ENCODE results near the gene REEP1.

Gene REEP1, protein sequence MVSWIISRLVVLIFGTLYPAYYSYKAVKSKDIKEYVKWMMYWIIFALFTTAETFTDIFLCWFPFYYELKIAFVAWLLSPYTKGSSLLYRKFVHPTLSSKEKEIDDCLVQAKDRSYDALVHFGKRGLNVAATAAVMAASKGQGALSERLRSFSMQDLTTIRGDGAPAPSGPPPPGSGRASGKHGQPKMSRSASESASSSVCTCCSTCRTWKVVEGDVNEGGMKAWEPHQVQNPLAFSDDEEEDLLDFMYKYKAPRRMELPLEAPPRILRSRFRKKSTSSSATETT

GRCh38 chr2:86337244-86337835, at the start of gene REEP1:
Gene REEP1, minus strand, starts transcription at chr2:86337626. Its CDS starts 116 bp downstream, at chr2:86337510.
- DNase-seq (ENCODE audit: low read depth): peak; percentile 4

- no peak for DNase-seq (ENCODE audit: low read depth)
Measured at GRCh38 chr2:86383844-86384243, 46.4 kb upstream of the REEP1 start.

GRCh38 chr2:86382698-86383097, 45.3 kb upstream of the REEP1 start:
- DNase-seq (ENCODE audit: low read depth): no peak

DNA sequence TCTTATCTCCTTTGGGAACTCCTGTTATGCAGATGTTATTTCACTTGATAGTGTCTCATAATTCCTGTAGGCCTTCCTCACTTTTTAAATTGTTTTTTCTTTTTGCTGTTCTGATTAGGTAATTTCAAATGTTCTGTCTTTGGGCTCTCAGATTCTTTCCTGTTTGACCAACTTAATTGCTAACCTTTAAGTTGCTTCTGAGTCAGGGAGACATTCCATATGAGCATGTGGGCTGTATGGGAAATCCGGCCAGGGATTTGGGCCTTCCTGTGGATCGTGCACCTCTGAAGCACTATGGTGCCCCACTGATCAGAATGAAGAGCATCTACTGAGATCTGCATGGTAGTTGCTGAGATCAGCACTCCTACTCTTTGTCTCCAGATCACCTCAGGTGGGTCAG, 44.7 kb upstream of the REEP1 start:
- DNase-seq (ENCODE audit: low read depth): no peak

- DNase-seq (ENCODE audit: low read depth): no peak
Measured at GRCh38 chr2:86378469-86378868, 41.0 kb upstream of the REEP1 start.

DNA sequence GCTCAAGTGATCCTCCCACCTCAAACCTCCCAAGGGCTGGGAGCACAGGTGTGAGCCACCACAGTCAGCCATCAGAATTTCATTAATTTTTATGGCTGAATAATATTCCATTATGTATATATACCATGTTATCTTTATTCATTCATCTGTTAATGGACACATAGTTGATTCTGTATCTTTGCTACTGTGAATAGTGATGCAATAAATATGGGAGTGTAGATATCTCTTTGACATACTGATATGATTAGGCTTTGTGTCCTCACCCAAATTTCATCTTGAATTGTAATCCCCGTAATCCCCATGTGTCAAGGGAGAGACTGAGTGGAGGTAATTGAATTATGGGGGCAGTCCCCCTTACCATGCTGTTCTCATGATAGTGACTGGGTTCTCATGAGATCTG, 38.2 kb upstream of the REEP1 start:
- DNase-seq (ENCODE audit: low read depth): no peak

DNA sequence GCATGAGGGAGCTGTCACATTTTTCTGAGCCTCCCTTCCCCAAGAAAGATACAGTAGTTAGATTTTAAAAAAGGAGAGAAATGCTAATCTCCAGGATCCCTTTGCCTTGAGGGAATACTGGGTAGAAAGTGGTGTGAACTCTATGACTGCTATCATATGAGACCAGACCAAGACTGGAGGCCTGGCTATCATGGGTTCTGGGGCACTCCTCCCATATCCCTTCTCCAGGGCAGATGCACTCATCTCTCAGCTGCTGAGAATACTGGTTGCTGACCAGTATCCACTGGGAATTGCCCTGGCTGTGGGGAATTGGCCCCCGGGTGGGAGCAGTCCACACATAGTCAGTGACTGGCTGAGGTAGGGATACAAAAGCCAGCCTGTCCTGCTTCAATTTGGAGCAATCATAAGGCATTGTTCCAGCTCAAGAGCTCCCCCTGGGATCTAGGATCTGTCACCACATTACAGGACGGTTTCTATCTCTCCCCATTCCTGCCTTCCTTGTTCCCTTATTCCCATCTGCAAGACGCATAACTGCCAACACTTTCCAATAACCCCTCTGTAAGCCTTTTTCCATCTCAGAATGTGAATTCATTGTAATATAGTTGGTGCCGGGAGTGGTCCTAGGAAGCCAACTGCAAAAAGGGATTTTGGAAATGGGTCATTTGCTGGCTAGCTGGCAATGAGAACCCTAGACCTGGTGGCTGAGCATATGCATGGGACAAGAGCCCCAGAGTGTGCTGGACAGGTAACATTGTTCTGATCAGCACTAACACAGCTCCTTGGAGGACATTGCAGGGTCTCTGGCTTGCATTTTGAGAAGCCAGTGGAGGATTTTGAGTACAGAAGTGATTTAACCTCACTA, 35.4 kb upstream of the REEP1 start:
- no peak for DNase-seq (ENCODE audit: low read depth)

DNA sequence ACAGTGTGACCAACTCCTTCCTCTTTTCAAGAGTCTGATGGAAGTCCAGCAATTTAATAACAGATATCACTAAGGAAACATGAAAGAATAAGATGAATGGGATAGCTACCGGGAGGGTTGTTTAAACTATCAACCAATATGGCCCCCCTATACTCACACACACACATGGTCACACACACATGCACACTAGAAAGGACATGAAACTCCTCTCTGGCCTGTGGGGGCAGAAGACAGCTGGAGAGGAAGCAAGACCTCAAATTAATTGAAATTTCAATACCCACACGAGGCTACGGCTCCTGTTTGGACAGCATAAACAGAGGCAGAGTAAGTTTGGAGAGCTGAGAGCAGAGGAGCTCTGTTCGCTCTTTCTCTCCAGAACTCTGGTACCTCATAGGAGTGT, 34.7 kb upstream of the REEP1 start:
- no peak for DNase-seq (ENCODE audit: low read depth)

GRCh38 chr2:86371527-86371926, 34.1 kb upstream of the REEP1 start:
- no peak for DNase-seq (ENCODE audit: low read depth)

DNA sequence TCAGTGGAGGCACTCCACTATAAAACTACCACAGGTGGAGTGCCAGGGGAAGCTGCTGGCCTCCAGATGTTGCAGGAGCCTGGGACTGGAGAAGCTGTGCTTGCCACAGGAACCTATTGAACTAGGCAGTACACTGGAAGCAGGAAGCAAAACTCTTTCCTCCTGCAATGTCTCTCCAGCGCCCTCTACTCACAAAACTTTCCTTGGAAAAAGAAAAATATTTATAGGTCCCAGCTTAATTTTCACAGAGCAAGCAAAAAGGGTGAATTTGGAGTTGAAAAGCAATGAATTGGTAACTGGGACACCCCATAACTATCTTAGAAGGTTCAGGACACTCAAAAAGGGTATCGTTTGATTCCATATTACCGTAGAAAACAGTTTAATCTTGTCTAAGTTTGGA, 33.2 kb upstream of the REEP1 start:
- no peak for DNase-seq (ENCODE audit: low read depth)

- DNase-seq (ENCODE audit: low read depth): peak; percentile 23
Measured at GRCh38 chr2:86368161-86368824, 30.9 kb upstream of the REEP1 start.

GRCh38 chr2:86367499-86367777, 30.0 kb upstream of the REEP1 start:
- DNase-seq (ENCODE audit: low read depth): no peak

- DNase-seq (ENCODE audit: low read depth): no peak
Measured at GRCh38 chr2:86366651-86367498, 29.4 kb upstream of the REEP1 start.

DNA sequence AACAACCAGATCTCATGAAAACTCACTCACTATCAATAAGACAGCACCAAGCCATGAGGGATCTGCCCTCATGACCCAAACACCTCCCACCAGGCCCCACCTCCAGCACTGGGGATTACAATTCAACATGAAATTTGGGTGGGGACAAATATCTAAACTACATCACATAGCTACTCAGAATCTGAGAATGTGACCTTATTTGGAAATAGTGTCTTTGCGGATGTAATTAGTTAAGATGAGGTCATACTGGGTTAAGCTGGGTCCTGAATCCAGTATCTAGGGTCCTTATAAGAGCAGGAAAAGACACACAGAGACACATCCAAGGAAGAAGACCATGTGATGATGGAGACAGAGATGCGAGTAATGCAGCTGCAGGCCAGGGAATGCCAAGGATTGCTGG, 27.5 kb upstream of the REEP1 start:
- no peak for DNase-seq (ENCODE audit: low read depth)

GRCh38 chr2:86360776-86361175, 23.4 kb upstream of the REEP1 start:
- no peak for DNase-seq (ENCODE audit: low read depth)

DNA sequence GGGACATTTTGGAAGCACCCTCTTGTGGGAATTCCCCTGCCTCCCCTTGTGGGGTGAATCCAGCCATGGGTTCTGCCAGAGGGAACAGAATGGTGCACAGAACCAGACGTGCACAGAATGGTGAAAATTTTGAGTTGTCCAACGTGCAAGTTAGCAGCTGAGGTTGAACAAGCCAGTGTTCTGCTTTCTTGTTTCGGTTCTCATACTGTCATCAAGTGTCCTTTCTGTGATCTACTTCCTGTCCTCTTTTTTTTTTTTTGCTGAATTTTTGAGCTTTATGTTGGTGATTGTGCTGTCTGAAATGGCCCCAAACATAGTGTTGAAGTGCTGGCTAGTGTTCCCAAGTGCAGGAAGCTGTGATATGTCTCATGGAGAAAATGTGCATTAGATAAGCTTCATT, 21.5 kb upstream of the REEP1 start:
- no peak for DNase-seq (ENCODE audit: low read depth)

- no peak for DNase-seq (ENCODE audit: low read depth)
Measured at GRCh38 chr2:86357392-86357963, 20.1 kb upstream of the REEP1 start.

DNA sequence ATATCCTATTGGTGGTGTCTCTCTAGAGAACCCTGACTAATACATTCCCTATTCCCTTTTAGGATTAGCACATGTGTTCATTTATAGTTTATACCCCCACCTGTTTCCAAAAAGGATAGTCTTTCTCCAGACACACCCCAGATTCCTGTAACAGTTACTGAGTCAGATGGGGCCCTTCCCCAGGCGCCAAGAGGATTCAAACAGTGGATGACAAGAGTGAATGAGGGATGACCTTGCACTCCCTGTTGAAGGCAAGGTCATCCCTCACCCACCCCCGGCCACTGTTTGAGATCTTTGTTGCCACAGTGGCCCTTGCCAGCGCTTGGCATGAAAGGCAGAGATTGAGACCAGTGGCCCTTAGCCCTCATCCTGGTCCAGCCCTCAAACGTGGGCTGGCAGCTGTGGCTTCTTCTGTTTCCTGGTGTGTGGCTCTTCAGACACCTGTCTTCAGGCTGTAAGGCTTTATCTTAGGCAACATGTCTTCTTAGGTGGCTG, 15.3 kb upstream of the REEP1 start:
- no peak for DNase-seq (ENCODE audit: low read depth)

GRCh38 chr2:86352137-86352726, 14.8 kb upstream of the REEP1 start:
- DNase-seq (ENCODE audit: low read depth): no peak

GRCh38 chr2:86350751-86351150, 13.3 kb upstream of the REEP1 start:
- no peak for DNase-seq (ENCODE audit: low read depth)

DNA sequence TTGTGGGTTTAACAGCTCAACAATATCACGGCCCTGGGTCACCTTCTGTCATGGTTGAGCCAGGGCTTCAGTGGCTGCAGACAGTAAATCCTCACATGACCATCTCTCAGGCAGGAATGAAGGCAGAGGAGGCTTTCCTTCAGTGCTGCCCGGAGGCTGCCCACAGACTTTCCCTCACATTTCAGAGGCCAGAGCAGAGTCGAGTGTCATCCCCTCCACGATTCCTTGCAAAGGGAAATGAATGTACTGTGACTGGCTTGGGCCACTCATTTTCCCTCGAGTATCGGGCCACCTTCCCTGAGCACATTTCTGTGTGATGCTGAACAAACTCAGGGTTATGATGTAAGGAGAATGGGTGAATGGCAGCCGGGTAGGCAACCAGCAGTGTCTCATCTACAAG, 10.0 kb upstream of the REEP1 start:
- no peak for DNase-seq (ENCODE audit: low read depth)

Measured in activated T-cell treated with anti-CD3 and anti-CD28 coated beads for 24 hours (primary cell).